HK-2 (cell line): ENCODE data around the gene SSTR4.

Experiments
- DNase-seq: peaks from one replicate; pipeline ENCODE4 v3.0.0-alpha.2; 2018; ENCODE audit not compliant: unreplicated experiment

SSTR4 gene

DNA sequence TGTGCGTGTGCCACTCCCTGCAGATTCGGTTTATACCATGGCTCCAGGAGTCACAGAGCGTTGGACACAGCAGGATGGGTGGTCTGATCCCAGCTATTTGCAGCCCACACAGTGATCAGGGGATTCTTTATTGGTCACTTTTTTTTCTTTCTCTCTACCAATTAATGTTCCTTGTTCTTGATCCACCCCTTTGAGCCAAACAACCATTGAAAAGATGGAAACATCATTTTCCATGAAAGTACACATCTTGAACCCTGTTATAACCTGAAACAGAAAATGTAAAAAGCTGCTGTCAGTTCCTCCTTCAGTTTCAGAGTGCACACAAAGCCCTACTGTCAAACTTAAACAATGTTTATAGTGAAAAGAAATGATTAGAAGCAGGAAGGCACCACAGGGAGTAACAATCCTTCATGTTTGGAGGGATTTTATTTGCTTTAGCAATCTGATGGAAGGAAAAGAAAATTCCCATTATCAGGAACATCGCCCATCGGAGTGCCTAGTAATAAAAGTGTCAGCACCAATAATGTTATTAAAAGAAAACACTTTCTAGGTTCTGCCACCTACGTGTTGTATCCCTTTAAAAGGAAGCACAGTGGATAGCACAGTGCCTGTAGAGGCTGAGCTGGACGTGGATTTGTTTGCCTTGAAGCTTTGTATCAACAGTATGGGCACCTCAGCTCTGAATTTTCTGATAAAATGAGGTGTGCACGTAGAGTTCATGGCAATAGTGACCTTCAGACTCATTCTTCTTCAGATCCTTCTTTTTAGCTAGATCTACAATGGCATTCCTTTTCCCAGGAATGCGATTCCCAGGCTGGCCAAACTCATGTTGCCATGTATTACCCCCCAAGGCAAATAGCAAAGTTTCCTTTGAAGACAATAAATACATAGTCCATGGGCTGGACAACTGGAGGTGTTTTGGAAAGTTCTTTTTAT lies 30.4 kb downstream of the SSTR4 start:
- DNase-seq: no peak

DNA sequence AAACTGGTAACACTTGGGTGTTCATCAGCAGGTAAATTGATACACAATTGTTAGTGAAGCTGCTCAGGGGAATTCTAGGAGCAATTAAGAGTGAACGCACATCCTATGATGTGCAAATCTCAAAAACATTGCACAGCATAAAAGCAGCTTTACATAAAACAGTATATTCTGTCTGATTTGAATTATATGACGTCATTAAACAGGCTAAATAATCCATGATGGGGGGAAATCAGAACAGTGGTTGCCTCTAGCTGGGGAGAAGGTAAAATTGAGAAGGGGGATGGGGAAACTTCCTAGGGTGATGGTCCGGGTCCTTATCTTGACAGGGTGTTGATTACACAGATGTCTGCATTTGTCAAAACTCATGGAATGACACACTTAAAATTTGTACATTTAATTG lies 31.7 kb downstream of the SSTR4 start:
- DNase-seq: no peak

DNA sequence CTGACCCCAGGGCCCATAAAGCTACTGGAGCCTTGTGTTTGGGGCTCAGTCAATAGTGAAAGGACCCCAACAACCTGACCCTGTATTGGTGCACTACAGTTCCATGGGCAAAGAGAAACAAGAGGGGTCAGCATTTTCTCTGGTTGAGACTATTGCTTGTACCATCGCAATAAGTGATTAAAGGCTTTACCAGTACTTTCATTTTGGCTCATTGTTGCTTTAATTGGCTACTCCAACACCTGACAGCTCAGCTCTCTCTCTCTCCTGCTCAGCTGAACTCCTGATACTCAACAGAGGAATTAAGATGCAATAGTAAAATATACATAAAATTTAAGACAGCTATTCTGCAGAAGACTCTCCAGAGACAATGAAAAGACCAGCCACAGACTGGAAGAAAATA lies 33.2 kb downstream of the SSTR4 start:
- DNase-seq: no peak

DNA sequence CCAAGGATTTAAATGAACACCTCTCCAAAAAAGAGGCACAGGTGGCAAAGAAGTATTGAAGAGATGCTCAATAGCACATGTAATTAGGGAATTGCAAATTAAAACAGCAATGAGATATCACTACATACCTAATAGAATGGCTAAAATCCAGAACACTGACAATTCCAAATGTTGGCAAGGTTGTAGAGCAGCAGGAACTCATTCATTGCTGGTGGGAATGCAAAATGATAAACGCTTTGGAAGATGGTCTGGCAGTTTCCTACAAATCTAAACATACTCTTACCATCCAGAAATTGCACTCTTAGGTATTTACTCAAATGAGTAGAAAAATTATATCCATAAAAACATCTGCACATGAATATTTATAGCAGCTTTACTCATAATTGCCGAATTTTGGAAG lies 34.0 kb downstream of the SSTR4 start:
- DNase-seq: no peak

DNA sequence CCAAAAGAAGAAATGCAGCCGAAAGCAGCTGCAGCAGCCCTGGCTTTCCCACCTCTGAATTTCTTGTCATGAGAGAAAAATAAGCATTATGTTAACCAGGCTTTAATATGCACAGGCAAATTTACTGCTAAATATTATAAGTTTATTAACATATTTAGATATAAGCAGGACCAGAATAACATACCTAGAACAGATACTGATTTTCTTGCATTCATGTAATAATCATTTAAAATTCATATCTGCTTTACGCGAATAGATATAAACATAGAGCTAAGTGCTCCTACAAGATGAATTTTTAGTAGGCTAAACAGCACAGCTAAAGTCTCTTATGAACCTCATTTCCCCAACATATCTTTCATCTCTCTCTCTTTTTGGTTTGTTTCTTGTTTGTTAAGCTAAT lies 36.3 kb downstream of the SSTR4 start:
- DNase-seq: no peak

DNA sequence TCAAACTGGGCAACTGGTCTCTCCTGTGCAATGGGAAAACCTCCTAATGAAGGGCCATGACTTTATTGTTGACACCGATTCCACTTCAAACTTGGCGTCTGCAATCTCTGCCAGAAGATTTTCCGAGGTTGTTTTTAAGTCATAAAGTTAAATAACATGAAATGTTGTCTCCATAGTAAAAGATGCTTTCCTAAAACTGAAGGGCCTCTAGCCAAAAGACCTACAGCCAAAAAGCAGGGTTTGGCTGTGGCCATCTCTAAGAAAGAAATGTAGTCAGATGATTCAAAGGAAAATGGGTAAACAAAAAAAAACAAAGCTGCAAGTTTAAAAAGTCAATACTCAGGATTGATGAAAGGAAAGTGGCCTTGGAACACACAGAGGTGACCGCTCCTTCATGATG lies 36.9 kb downstream of the SSTR4 start:
- no peak for DNase-seq

DNA sequence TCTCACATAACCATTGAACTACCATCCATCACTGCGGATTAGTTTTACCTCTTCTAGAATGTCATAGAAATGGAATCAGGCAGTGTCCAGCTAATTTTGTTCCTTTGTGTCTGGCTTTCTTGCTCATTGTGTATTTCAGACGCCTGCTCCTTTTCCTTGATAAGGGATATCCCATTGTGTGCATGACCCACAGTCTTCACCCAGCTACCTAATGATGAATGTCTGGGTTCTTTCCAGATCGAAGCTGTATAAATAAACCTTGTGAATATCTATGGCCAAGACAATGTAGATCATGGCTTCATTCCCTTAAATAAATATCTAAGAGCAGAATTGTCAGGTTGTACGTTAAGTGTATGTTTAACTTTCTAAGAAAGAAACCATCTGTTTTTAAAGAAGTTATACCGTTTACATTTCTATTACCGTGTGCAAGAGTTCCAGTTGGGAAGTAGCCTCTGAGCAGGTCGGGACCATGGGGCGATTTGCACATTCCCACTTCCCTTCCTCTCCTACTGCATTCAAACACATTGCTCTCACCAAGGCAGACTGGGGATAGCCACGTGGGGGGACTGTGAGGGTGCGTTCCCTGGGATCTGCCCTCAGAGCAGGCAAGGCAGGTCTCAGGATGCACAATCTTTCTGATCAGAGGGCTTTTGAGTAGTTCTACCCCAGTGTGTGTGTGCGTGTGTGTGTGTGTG lies 37.9 kb downstream of the SSTR4 start:
- no peak for DNase-seq

DNA sequence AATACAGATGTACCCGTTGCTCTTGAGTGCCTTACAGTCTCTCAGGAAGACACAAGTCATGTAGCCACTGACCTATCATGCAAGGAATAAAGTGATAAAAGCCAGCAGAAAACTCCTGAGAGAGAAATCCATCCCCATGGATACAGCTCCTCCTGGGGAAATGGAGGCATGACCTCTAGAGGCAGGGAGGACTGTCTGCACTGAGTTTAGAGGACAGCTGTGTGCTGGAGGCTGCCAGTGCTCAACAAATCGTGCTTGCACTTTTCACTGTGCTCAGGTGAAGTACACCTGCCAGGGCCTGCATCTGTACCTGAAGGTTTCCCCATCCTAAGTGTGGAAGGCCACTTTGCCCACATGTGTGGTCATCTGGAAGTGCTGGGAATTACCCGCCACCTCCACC lies 38.9 kb downstream of the SSTR4 start:
- DNase-seq: no peak

DNA sequence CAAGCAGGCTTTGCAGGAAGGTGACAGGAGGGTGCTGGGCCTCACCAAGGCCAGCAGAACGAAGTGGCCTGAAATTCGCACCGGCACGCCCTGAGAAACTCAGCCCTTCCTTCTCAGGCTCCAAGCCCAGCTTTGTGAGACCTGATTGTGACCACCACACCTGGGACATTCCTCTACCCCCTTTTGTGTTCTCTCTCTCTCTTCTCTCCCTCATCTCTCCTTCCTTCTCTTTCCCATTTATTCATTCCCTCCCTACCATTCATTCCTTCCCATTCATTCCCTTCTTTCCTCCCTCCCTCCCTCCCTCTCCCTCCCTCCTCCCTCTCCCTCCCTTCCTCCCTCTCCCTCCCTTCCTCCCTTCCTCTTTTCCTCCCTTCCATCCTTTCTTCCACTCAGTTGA lies 42.2 kb downstream of the SSTR4 start:
- DNase-seq: no peak

DNA sequence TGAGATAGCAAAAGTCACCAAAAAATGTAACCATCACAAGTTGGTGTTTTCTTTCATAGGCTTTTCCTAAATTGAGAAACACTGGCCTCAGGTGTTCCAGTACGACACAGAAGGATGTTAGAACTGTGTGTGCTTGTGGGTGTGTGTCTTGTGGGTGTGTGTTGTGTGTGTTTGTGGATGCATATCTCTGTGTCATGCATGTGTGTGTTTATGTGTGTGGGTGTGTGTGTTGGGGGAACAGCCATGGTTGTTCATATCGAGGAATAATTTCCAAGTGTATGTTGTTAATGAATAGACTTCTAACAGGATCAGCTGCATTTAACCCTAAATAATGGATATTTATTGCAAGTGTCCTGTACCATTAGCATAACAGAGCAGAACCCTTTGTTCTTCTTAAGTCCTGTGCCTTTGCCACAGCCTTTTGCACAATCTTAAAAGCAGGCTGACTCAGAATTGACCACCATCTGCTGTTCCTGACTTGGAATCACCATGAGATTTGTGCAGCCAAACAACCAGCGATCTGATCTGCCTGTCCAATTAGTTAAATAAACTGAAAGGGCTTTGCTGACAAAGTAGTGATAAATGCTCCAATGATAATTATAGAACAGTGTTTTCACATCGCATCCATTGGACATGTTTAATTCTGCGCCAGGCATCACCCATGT lies 43.4 kb downstream of the SSTR4 start:
- DNase-seq: no peak

DNA sequence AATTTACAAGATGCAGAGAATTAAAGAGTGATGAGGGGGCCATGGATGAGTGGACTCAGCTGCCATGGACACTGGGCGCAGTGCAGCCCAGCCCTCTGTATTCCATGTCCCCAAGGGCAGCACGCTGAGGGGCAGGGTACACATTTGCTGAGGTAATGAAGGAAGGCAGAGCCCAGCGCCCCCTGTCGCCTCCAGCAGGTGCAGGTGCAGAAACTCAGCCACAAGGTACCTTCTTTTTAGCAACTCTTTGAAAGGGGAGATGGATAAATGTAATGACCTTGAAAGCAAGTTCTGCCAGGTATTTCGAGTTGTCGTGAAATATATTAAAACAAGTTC lies 43.9 kb downstream of the SSTR4 start:
- DNase-seq: no peak

DNA sequence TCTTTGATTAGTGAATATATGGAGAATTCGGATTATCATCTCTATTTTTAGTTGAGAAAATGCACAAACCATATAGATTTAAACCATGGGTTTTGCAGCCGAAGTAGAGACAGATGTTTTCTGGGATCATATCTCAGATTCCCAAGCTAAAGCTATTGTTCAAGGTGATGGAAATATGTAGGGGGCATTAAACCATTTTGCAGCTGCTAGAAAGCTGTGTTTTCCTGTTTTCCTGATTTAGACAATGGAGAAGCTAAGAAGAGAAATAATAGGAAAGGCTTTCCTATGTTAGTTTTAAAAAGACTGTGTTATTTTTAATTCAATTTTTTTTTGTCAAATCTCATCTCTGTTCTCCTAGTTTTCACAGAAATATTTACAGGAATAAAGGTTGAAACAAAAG lies 44.8 kb downstream of the SSTR4 start:
- DNase-seq: no peak

DNA sequence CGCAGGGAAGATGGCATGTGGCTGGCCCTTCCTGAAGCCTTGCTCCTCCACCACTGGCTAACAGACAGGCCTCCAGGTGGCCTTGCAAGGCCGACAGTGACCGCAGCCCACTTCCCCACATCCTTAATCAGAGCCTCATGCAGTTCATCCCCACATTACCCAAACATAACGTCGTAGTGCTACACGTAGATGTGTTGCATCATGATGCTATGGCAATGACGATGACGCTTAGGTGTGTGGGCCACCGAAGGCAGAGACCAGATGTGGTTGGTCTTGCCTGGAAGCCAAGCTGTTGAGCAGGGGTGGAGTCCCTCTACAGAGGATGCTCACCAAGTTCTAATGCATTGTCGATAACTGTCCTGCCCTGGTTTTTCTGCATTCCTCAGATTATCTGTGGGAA lies 45.4 kb downstream of the SSTR4 start:
- DNase-seq: no peak

DNA sequence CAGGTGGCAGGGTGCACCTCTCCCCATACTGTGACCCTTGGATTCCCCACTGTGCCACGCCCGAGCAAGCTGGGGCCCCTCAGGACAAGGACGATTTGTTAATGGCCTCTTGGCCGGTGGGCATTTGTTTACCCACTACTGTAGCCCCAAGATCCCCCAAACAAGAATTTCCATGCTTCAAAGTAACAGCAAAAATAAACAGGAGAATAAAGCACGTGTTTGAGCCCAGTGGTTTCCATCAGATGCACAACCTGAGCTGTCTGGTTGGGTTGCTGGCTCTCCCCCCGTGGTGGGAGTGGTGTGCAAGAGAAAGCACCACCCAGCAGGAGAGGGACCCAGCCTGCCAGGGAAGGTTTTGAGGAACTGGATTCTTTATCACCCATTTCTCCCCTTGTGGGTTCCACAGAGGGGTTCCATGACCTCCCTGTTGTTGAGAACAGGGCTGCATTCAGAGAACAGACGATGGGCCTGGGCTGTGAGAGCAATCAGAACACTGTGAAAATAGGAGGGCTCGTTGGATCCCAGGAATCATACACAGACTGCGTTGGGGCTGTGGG lies 46.2 kb downstream of the SSTR4 start:
- no peak for DNase-seq

DNA sequence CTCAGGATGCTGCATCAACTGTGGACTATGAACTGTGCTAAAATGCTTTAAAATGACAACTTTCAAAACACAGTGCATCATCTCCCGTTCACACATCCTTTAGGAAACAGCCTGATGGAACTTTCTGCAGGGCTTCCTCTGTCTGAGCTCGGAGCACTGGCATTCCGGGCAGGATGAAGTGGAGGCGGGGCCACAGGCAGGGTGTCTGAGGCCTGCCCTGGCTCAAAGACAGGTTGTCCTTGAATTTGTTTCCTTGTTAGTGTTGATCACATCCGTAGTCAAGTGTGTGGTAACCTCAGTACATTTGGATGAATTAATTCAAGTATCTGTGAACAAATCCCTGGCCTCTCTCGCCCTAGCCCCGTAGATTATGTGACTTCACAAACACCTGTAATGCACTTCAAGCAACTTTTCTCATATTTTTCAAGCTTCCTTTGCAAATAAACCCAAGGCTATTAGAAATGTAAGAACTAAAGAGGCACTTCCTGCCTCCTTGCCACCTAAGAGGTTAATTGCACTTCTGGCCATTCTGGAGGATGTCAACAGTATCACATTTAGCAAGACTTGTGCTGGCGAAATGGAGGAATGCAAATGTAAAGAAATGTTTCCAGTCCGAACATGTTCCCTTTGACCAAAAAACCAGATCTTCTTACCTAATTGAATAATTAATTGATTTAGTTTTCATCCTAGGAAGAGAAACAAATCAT lies 47.9 kb downstream of the SSTR4 start:
- no peak for DNase-seq

DNA sequence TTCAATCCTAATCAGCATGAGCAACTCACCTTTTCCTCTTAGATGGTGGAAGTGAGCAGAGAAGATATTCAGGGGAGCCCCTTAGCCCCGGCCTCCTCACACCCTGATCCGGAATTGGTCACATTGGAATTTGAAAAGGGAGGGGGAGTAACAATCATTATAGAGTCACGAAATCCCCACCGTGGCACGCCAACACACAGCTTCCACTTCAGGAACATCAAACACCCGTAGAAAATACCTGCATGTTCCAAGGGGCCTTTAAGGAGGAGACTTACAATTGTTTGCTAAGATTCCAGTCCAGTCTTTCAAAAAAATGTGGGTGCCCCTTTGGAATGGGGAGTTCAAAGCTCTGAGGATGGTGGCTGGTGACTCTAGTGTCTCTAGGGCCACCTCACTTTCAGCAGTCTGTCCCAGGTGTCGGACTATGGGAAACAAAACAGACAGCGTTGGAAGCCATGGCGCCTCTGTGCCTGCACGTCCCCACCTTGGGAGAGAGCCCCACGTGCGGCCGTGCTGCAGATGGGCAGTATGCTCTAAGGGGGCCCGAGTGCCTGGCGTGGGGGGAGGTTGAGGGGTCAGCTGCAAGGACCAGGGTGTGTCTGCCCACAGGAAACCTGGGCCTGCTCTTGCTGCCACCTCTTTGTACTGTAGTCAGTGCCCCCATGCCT lies 48.6 kb downstream of the SSTR4 start:
- DNase-seq: no peak

DNA sequence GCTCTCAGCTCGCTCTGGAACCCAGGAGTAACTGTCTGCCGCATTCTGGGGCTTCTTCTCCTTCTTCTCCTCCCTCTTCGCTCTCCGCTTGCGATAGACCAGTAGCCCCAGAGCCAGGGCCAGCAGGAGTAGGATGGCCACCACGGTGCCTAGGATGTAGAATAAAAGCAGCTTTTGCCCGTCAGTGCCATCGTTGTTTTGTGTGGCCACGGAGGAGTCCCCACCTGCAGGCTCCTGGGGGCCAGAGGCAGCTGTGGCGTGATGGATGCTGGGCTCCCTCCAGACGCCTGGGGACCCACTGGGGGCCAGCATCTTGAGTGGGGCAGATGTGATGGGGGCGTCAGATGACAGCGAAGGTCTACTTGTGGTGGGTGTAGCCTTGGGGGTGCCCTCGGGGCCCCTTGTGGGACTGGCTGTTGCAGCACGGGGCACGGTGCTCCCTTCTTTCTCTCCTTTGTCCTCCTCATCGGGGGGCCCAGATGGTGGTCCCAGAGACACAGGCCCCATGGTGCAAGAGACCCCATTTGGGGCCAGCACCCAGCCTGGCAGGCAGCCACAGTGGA lies 49.3 kb downstream of the SSTR4 start:
- DNase-seq: no peak

DNA sequence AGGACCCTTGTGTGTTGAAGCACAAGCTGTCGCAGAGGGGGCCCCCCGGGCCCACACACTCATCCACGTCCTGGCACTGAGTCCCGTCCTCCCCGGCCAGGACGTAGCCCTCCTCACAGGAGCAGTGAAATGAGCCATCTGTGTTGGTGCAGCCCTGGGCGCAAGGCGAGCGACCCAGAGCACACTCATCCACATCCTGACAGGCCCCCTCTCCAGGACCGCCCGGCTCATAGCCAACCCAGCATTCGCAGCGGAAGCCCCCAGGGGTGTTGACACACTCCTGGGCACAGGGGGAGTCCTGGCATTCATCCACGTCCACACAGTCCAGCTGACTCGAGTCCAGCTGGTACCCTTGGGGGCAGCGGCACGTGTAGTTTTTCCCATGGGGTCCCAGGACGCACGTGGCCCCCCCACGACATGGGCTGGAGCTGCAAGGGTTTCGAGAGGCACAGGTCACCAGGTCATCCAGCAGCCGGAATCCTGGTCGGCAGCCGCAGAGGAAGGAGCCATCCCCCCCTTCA lies 49.8 kb downstream of the SSTR4 start:
- no peak for DNase-seq

DNA sequence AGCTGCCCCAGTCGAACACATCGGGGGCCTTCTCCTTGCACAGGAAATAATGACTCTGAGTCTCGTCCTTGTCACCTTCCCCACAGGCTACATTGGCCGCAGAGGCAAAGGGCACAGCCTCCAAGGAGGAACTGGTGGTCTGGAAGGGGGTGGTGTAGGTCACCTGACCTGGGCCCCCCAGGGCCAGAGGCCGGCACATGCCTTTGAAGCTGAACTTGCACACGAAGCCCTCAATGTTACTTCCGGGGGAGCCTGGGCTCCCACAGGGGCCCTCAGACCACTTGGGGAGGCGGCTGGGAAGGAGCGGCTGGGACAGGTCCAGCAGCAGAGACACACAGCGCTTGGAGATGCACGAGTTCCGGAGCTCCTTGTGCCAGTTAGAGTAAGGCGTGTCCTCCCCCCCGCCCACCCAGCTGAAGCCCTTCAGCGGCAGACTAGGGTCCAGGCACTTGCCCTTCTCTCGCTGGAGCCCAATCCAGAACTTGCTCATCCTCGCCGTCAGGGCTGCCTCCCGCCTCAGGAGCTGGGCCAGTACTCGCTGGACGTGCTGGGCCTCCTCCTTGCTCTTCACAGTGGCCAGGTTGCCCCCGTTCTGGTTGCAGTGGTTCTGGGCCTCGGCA lies 50.4 kb downstream of the SSTR4 start:
- no peak for DNase-seq

DNA sequence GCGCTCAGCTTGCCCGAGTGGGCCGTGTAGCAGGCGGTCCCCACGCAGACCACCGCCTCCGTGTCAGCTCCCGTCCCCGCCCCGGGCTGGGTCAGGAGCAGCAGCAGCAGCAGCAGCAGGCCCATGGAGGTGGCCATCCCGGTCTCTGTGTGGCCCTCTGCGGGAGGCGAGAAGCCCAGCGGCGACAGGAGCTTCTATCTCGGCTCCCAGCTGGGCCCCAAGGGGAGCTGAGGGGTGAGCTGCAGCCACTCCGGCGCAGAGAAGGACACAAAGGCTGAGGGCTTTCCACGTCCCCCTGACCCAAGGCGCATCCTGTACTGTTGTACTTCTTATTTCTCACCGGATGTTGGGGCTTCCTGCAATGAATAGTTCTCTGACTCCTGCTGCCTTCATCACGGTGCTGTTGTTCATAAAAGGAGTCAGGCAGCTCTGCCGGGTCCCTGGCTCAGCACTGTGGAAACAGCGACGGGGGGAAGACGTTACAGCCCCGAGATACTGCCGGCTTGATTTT lies 51.0 kb downstream of the SSTR4 start, which contains the start of gene CD93:
Gene CD93 (minus strand): TSS at position 269 of the 511 bp plus-strand sequence. CDS start 132 bp downstream, at position 137.
- DNase-seq: no peak
